GM18951 (cell line): ENCODE results near the gene MTF2.

Source experiments
- POLR2A ChIP-seq: IDR thresholded peaks from 4 replicates; pipeline ENCODE4 v1.6.1; 2011; ENCODE audit warnings: mild to moderate bottlenecking; ENCODE audit not compliant: insufficient read length, insufficient read depth; ENCODE audit errors: extremely low read depth
- in situ Hi-C: fragments of 300-500 bp; cut with MboI; formaldehyde crosslinking; loops from one replicate; pipeline ENCODE4 v1.12.0; 2022; ENCODE audit warnings: low sequenced_read_pairs, mixed read lengths, inconsistent platforms; ENCODE audit not compliant: unreplicated experiment

MTF2 gene

GRCh38 chr1:93061895-93062792 is 16.9 kb upstream of the MTF2 start:
- in situ Hi-C loops = loop anchor here (5.0 kb wide), 1 partner anchor 40 kb away; no protein-coding TSS in a partner anchor

GRCh38 chr1:93076268-93076667 is 2.8 kb upstream of the MTF2 start:
- TF ChIP-seq POLR2A = no peak
- in situ Hi-C loops = no loop called here

More at GRCh38 chr1:93061895-93062792, 16.9 kb upstream of the MTF2 start:
- no peak for TF ChIP-seq POLR2A

- in situ Hi-C loops = no loop called here
- no peak for TF ChIP-seq POLR2A
Observed at GRCh38 chr1:93078203-93078602, 880 bp upstream of the MTF2 start.

- no peak for TF ChIP-seq POLR2A
Observed at GRCh38 chr1:93078638-93078985, 471 bp upstream of the MTF2 start.

GRCh38 chr1:93079685-93080141 is 630 bp downstream of the MTF2 start:
- in situ Hi-C loops = no loop called here
- TF ChIP-seq POLR2A = no peak

More at GRCh38 chr1:93078638-93078985, 471 bp upstream of the MTF2 start:
- in situ Hi-C loops = no loop called here

DNA sequence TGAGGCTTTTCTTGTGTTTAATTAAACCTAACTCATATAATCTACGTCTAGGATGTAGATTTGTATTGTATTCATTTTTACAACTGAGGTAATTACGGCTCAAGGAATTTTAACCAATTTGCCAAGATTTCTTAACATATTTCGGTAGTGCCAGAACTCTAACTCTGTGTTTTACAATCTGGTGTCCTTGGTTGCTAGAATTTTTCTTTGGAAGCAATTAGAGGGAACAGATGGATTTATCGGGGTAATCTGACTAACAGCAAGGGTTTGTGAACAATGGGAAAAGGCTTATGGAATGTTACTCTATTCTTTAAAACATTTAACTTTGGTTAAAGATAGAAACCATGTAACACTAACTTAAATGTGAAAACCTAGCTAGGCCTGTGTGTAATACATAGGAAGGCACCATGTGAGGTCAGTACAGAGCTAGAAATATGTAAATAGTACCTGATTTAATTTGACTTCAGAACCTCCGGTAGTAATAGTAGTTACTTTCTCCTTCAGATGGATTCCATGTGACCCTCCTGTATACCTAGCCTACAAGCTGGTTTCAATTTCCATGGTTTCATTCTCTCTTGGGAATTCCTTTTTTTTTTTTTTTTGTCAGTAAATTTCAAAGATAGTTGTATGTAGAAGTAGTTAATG is 1.2 kb downstream of the MTF2 start:
- in situ Hi-C loops = no loop called here
- TF ChIP-seq POLR2A = no peak

GRCh38 chr1:93081716-93082115 is 2.6 kb downstream of the MTF2 start:
- in situ Hi-C loops = no loop called here
- TF ChIP-seq POLR2A = no peak

- in situ Hi-C loops = no loop called here
Observed at GRCh38 chr1:93082313-93082712, 3.2 kb downstream of the MTF2 start.

DNA sequence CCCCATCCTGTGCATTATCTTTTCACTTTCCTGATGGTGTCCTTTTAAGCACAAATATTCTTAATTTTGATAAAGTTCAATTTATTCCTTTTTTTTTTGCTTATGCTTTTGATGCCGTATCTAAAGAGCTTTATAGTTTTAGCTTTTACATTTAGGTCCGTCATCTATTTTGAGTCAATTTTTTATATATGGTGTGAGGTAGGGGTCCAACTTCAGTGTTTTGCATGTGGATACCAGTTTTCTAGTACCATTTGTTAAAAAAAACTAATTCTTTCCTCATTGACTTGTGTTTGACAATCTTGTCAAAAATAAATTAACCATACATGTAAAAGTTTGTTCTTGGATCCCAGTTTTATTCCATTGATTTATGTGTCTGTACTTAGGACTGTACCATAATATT is 4.9 kb downstream of the MTF2 start:
- no peak for TF ChIP-seq POLR2A
- in situ Hi-C loops = no loop called here

More at GRCh38 chr1:93082313-93082712, 3.2 kb downstream of the MTF2 start:
- TF ChIP-seq POLR2A = no peak

GRCh38 chr1:93087532-93087931 is 8.4 kb downstream of the MTF2 start:
- TF ChIP-seq POLR2A = no peak
- in situ Hi-C loops = no loop called here

GRCh38 chr1:93093332-93094006 is 14.4 kb downstream of the MTF2 start:
- in situ Hi-C loops = no loop called here
- TF ChIP-seq POLR2A = no peak

DNA sequence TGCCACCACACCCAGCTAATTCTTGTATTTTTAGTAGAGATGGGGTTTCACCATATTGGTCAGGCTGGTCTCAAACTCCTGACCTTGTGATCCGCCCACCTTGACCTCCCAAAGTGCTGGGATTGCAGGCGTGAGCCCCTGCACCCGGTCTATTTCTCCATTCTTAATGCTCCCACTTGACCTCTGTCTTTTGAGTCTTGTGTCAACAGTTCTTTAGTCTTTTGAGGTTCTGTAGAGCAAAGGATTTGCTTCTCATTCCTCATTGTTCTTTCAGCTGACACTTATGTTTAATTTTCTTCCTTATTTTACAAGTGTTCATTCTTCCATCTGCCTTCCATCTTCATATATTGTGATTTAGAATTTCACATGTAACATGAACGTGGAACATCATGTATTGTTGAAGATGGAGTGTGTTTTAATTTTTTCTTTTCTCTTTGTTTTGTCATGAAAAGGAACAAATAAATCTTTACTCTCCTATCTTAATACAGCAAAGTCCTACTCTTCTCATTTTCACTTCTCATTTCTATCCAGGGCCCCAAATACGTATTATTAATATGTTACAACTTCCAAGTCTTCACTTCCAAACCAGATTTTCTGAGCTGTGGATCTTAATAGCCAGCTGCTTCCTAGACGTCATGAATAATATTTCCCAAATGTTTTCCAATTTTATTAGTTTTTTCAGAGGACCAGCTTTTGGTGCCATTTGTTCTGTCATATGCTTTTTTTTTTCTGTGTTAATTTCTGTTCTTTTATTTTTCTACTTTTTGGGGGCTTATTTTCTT is 16.9 kb downstream of the MTF2 start:
- in situ Hi-C loops = no loop called here
- TF ChIP-seq POLR2A = no peak
